ENCODE measurements around the gene ZNF654.
"Not testable (repeated sequence)": the region's sequence is repeated elsewhere in the genome, so short reads cannot be mapped to it uniquely, and the experiment has no call there.

ZNF654 gene

GRCh38 chr3:88058581-88059379, at the start of gene ZNF654, which contains the start of gene CGGBP1:
Gene ZNF654 (plus strand): TSS chr3:88059255. CDS start chr3:88059320, 65 bp downstream.
Gene CGGBP1 (minus strand): TSS chr3:88059005. CDS start chr3:88055976, 3,029 bp downstream.
- DNase-seq: peak; percentile 99

GRCh38 chr3:88010810-88011209, 48.2 kb upstream of the ZNF654 start:
- no peak for DNase-seq

GRCh38 chr3:88013592-88013991, 45.5 kb upstream of the ZNF654 start:
- no peak for DNase-seq

GRCh38 chr3:88015656-88016055, 43.4 kb upstream of the ZNF654 start:
- DNase-seq: not testable (repeated sequence)

DNA sequence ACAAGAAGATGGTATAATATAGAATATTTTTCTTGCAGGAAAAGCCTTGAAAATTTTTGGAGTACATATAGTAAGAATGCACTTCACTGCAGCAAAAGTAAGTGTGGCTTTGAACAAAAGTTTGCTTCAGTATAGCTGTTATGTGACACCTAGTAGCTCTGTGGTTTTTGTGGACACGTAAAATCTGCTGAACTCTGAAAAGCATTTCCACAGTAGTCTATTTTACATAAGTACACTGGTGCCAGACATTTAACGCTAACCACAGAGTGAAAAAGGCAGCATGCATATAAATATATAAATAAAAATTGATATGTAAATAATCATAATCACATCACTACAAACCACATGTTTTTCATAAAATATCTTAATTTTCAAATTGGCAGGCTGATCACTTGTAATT, 40.0 kb upstream of the ZNF654 start:
- no peak for DNase-seq

DNA sequence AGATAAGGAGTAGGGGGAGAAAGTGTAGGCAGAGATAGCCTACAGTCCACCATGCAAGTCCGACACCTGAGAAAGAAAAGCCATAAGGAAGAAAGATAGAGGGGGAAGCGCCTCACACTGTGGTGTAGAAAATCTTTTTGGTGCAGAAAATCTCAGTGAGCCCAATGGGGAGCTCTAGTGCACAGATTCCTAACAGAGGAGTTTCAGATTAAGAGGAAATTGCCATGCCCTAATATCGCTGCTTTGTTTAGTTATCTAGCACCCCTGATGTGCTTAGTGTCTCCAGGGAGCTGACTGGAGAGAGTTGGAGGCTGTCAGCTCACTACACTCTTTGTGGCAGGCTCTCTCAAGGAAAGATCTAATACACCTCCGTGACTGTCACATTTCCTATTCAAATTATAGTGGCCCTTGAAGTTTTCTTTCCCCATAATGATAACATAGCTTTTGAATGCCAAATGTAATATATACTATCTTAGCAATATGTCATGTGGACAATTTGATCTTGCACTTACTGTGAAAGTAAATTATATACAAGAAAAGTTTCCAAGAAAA, 34.0 kb upstream of the ZNF654 start:
- DNase-seq: no peak

DNA sequence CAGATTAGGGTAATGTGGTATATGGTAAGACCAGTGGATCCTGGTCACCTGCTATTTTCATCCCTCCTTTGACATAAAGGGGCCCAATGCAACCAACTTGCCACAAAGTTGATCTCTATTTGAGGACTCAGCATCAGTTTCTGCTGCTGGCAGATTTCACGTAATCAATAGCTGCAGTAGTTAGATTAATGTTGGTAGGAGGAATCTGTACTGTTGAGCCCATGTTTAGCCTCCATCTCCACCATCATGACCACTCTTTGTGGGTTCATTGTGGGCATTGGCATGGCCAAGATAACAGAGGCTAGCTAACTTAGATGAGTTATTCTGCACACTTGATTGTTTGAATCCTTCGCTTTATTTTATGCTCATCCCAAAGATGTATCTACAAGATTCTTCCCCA, 30.2 kb upstream of the ZNF654 start:
- DNase-seq: no peak

DNA sequence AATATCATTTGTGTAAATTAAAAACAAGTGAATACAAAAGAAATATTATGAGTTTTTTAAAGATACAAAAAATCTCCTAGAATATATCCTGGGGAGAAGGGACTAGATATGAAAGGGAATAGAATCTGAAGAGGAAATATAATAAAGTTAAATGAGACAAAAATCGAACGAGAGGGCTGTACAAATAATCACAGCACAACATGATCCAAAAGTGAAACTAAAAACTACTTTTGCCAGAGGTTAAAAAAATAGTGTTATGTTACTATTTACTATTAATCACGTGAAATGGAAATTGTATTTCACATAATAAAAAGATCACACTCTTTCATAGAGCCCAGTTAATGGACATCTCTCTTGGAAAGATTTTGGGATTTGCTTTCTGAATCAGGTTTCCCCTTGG, 28.8 kb upstream of the ZNF654 start:
- no peak for DNase-seq

- peak; percentile 53 for DNase-seq
Observed at GRCh38 chr3:88031642-88032077, 27.4 kb upstream of the ZNF654 start.

- DNase-seq: peak; percentile 12
Observed at GRCh38 chr3:88032245-88032644, 26.8 kb upstream of the ZNF654 start.

GRCh38 chr3:88033079-88033478, 26.0 kb upstream of the ZNF654 start:
- no peak for DNase-seq

- no peak for DNase-seq
Observed at GRCh38 chr3:88033808-88034207, 25.2 kb upstream of the ZNF654 start.

DNA sequence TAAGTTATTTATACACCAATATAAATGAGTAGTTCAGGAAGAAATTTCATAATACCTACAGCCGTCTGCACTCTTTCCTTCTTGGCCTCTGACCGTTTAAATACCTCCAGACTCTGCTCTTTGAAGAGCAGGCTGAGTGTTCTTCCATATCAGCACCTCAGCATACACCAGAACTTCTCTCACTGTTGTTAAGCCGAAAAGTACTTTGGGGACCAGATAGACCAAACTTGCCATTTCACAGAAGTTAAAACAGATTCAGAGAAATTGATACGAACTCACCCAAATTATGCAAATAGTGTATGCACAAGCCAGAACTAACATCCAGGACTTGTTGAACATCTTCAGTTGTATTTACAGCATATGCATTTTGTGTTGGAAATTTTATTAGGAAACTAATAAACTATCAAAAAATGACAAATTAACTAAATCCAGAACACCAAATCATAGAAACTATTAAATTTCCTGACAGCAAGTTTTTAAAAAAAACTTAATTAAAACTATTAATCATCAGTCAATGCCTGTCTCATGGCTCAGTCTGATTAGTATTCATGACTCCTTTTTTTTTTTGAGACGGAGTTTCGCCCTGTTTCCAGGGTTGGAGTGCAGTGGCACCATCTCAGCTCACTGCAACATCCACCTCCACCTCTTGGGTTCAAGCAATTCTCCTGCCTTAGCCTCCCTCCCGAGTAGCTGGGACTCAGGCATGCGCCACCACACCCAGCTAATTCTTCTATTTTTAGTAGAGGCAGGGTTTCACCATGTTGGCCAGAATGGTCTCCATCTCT, 24.4 kb upstream of the ZNF654 start:
- DNase-seq: no peak

- no peak for DNase-seq
Observed at GRCh38 chr3:88036221-88036620, 22.8 kb upstream of the ZNF654 start.

DNA sequence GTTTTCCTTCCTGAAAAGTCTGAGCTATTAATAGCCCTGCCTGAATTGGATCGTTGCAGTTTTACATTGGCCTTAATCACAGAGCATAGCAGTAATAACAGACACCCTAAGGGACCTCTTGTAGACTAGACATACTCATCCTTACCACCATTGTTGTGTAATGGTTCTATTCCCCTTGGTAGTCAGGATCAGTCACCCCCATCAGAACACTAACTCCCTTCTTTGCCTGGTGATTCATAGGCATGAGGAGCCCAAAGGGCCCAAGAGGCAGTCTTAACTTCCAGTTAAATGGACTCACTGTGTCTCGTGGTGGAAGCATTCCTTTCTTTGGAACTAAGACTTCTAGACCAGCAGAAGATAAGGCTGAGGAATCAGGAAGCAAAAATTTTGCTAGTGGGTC, 20.5 kb upstream of the ZNF654 start:
- peak; percentile 52 for DNase-seq

GRCh38 chr3:88040529-88040928, 18.5 kb upstream of the ZNF654 start:
- no peak for DNase-seq

DNA sequence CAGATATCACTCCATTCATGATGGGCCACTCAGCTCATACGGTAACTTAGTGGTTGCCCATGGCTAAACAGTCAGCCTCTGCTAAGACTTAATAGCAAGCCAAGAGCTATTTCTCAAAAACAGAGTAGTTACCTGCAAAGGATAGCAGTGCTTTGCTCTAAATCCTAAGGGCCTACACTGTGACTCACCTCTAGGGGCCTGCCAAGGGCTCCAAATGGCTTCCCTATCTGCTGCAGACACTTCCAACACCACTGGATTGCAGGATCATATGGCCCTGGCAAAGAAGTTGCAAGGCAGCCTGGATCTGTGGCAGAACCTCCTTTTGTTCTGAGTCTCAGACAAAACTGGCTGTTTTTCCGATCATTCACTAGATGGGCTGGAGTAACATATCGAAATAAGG, 18.1 kb upstream of the ZNF654 start:
- DNase-seq: no peak

- DNase-seq: no peak
Observed at GRCh38 chr3:88044411-88044810, 14.6 kb upstream of the ZNF654 start.

GRCh38 chr3:88046766-88047165, 12.3 kb upstream of the ZNF654 start:
- DNase-seq: no peak

DNA sequence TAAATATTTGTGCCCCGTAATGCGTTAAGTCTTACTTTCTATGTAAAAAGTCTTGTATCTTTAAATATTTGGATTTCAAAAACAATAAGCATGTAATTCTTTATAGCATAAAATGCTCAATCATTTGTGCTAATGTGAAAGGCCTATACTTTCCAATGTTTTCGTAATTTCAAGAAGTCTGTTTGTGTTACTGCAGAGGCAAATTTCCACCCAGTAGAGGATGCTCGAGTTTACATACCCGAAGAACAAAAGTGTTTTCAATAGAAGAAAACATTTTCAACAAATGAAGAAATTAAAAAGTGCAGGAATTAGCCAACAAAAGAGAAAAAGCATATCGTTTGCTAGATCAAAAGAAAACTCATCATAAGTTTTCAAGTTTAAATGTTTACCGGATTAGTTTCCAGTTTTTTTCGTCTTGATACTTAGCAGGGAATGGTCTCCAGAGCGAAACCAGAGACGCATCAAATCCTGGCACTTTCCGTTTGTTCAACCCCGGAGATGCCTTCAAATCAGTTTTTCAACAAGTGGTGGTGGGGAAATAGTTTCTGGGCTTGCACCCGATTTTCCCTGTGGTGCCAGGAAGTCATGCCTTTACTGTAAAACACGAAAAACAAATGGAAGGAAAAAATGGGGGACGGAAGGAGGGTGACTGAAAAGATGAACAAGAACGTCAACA, 1.3 kb upstream of the ZNF654 start:
- DNase-seq: peak; percentile 19

- DNase-seq: no peak
Observed at GRCh38 chr3:88058306-88058580, 812 bp upstream of the ZNF654 start.

GRCh38 chr3:88059380-88060170, 520 bp downstream of the ZNF654 start:
- no peak for DNase-seq

DNA sequence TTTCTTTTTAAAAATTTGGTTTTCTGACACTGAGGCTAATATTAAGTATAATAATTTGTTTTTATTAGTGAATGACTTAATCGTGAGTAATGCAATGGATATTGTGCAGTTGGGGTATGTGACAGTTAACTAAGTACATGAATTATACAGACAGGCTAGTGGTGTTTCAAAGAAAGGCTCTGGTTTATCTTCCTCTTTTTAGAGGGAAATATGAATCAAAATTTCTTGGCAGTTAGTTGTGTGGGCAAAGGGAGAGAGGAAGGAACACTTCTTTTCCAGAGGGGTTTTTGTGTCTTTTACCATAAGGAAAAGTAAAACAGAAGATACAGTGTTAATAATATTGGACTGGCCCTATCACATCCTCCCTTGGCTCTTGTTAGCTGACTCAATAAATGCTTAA, 2.7 kb downstream of the ZNF654 start:
- no peak for DNase-seq

All from EL (cell line).